ENCODE data around the gene PSMD13. TPM values are rescaled to one million over a fixed set of nuclear protein-coding genes. Genes with fewer than 3 reads are reported as not detected.
"Not testable (repeated sequence)": the region's sequence is repeated elsewhere in the genome, so short reads cannot be mapped to it uniquely, and the experiment has no call there.

Gene PSMD13
- total RNA-seq, 1 donor from 2014 or later, result 150 TPM

GRCh38 chr11:257766-258493 is 21.2 kb downstream of the PSMD13 start:
- Histone ChIP-seq H3K4me3 (ENCODE audit: low read depth, low read length) (no peak overlapping the region), H3K36me3 (ENCODE audit: control insufficient read depth, insufficient read depth, low read length) (peaks cover 2% of the 10 kb centered on the region), H3K27me3 (ENCODE audit: control insufficient read depth, insufficient read depth, low read length) (peaks cover 2% of the 10 kb centered on the region)
- no peak for DNase-seq (ENCODE audit: low read depth)
- TF ChIP-seq CTCF (IDR thresholded peaks at IDR 0.05; ENCODE audit: insufficient read depth, low read length, poor library complexity, severe bottlenecking), result peak; percentile 15

- Histone ChIP-seq H3K4me3 (ENCODE audit: low read depth, low read length) (no peak overlapping the region), H3K27me3 (ENCODE audit: control insufficient read depth, insufficient read depth, low read length) (peaks cover 2% of the 10 kb centered on the region), H3K36me3 (ENCODE audit: control insufficient read depth, insufficient read depth, low read length) (no peaks in the 10 kb centered on the region)
- no peak for DNase-seq (ENCODE audit: low read depth)
- no peak for TF ChIP-seq CTCF (IDR thresholded peaks at IDR 0.05; ENCODE audit: insufficient read depth, low read length, poor library complexity, severe bottlenecking)
Observed at GRCh38 chr11:259413-259812, 22.6 kb downstream of the PSMD13 start.

DNA sequence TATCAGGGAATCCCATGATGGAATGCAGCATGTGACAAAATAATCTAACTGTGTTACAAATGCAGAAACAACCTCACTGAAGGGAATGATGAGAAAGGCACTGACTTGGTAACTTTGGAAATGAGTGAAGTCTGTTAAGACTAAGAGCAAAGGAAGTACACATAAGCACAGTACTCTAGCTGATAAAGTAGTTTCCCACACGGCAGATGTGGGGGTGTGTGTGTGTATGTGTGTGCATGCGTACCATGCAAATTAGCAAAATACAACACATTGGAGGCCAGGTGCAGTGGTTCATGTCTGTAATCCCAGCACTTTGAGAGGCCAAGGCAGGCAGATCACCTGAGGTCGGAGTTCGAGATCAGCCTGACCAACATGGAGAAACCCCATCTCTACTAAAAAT is 24.8 kb downstream of the PSMD13 start:
- TF ChIP-seq CTCF (IDR thresholded peaks at IDR 0.05; ENCODE audit: insufficient read depth, low read length, poor library complexity, severe bottlenecking), result no peak
- no peak overlapping the region for H3K4me3 ChIP-seq (ENCODE audit: low read depth, low read length)

DNA sequence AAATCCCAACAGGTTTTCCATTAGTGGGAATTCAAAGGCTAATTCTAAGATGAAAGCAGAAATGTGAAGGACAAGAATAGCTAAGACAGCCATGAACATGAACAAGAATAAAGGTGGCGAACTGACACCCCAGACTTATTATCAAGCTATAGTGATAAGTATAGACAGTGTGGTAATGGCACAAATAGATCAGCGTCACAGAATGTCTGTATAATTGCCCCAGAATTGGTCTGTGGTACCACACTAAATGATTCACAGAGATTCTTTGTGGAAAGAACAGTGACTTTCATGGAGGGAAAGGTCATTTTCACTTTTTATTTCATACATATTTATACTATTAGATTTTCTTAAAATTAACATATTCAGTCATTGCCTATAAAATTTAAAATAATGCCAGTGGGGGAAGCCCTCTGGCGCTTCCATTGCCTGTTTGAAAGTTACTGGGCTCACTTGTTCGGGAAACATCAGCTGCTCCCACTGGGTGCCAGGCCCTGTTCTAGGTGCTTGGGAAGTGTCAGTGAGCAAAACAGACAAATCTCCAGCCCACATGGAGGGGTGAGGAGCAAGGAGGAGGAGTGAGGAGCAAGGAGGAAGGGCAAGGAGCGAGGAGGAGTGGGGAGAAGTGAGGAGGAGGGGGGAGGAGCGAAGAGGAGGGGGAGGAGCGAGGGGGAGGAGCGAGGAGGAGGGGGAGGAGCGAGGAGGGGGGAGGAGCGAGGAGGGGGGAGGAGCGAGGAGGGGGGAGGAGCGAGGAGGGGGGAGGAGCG is 30.1 kb downstream of the PSMD13 start:
- Histone ChIP-seq H3K36me3 (ENCODE audit: control insufficient read depth, insufficient read depth, low read length) (no peaks in the 10 kb centered on the region), H3K4me3 (ENCODE audit: low read depth, low read length) (no peak overlapping the region), H3K27me3 (ENCODE audit: control insufficient read depth, insufficient read depth, low read length) (peaks cover 16% of the 10 kb centered on the region)
- TF ChIP-seq CTCF (IDR thresholded peaks at IDR 0.05; ENCODE audit: insufficient read depth, low read length, poor library complexity, severe bottlenecking), result no peak
- DNase-seq (ENCODE audit: low read depth), result no peak

More for the DNA sequence above, 24.8 kb downstream of the PSMD13 start:
- DNase-seq (ENCODE audit: low read depth), result no peak
- Histone ChIP-seq H3K36me3 (ENCODE audit: control insufficient read depth, insufficient read depth, low read length) (no peaks in the 10 kb centered on the region), H3K27me3 (ENCODE audit: control insufficient read depth, insufficient read depth, low read length) (peaks cover 2% of the 10 kb centered on the region)

DNA sequence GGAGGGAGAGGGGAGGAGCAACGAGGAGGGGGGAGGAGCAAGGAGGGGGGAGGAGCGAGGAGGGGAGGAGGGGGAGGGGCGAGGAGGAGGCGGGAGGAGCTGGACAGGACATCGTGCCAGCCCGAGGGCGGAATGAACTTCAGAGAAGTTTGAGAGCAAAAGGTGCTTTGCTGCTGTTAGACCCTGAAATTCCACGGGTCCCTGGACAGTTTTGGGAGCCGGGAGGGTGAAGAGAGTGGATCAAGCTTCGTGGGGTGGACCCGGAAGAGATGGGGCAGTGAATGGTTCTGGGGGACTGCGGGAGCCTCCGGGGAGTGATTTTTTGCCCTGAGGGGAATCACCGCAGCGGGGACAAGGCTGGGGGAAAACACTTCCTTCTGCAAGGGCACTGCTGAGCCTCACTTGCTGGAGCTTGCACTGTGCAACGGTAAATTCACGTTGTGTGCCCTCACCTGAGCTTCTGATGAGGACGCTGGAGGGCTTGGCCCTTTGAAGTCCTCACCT is 30.8 kb downstream of the PSMD13 start:
- Histone ChIP-seq H3K4me3 (ENCODE audit: low read depth, low read length) (no peak overlapping the region), H3K36me3 (ENCODE audit: control insufficient read depth, insufficient read depth, low read length) (no peaks in the 10 kb centered on the region), H3K27me3 (ENCODE audit: control insufficient read depth, insufficient read depth, low read length) (peaks cover 21% of the 10 kb centered on the region)
- TF ChIP-seq CTCF (IDR thresholded peaks at IDR 0.05; ENCODE audit: insufficient read depth, low read length, poor library complexity, severe bottlenecking), result no peak
- no peak for DNase-seq (ENCODE audit: low read depth)

DNA sequence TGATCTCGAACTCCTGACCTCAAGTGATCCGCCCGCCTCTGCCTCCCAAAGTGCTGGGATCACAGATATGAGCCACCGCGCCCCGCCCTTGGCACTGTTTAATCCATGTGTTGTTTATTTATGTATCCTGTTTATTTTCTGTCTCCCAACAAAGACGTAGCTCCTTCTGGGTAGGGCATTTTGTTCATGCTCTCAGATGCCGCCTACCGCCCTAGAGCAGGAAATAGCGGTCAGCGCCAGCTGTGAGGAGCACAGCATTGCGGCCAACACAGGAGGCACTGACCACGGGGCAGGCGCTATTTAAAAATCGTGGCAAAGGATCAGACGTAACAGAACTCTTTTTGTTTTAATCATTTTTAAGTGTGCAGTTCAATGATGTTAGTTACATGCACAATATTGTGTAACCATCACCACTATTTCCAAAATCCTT is 32.0 kb downstream of the PSMD13 start:
- H3K27me3 ChIP-seq (ENCODE audit: control insufficient read depth, insufficient read depth, low read length), result peaks cover 24% of the 10 kb centered on the region
- not testable (repeated sequence) for DNase-seq (ENCODE audit: low read depth); H3K4me3 ChIP-seq (ENCODE audit: low read depth, low read length); H3K36me3 ChIP-seq (ENCODE audit: control insufficient read depth, insufficient read depth, low read length)

Data from kidney epithelial cell (primary cell).